ENCODE results near the gene NCS1.

NCS1 gene

GRCh38 chr9:130172161-130172857 is at the start of gene NCS1:
Gene NCS1, plus strand, starts transcription at chr9:130172404. Its CDS starts 260 bp downstream, at chr9:130172664.
- peak; percentile 34 to 35 for DNase-seq

DNA sequence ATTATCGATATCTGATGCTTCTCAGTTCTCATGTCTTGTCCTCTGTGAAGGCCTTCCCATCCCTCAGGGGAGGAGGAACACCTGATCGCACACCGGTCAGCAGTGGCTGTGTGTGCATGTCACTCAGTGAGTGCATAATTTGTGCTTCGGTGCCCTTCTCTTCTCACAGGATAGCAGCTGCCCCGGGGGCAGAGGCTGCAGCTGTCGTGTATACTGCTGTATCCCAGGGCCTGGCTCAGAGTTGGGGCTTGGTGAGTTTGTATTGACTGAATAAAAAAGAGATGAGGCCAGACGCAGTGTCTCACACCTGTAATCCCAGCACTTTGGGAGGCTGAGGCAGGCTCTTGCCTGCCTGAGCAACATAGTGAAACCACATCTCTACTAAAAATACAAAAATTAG is 49.7 kb upstream of the NCS1 start:
- no peak for DNase-seq

- DNase-seq = no peak
These were observed 47.9 kb upstream of the NCS1 start for GRCh38 chr9:130124085-130124860.

GRCh38 chr9:130126721-130127433 is 45.3 kb upstream of the NCS1 start:
- DNase-seq = no peak

DNA sequence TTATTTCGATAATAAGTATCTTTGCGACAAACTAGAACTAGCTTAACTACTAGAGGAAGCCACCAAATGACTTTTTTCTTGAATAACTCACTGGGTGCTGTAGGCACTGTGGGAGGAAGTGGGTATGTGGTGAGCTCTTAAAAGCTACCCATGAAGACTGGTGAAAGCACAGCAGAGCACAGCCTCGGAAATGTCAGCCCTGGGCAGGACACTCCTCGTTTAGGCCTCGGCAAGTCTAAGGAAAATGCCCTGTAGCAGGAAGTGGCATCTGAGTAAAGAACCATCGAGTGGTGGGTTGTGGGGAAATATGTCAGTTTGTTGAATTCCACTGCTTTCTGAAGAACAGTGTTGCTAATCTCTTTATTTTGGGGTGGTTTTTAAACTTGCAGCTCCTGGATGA is 44.0 kb upstream of the NCS1 start:
- peak; percentile 79 to 84 for DNase-seq

DNA sequence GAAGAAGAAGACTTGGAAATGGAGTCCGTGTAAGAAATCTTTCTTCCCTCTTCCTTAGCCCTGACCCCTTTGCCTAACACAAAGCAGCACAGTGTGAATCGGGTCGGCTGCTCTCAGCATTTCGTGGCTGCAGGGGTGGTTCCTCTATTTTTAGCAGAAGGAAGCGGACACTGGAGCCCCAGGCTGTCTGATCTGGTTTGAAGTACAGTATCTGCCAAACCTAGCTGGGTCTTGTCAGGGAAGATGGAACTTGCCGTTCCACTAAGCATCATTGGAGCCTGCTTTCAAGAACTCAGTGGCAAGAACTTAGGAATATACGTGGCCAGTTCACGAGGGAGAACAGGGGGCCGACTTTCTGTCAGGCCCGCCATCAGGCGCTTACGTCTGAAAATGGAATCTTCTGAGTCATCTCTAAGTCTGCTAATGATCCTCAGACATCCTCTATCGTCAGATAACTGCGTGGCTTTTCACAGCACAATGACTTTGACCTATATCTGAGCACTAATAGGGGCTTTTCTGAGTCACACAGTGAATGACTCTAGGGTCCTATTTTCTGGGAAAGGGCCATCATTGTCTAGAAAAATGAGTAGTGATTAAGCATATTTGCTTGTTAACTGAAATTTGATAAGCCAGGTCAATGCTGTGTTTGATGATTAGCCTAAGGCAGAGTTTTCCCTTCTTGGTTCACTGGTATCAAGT is 43.3 kb upstream of the NCS1 start:
- DNase-seq = peak; percentile 71 to 72

- DNase-seq = no peak
These were observed 42.7 kb upstream of the NCS1 start for GRCh38 chr9:130129432-130130061.

DNA sequence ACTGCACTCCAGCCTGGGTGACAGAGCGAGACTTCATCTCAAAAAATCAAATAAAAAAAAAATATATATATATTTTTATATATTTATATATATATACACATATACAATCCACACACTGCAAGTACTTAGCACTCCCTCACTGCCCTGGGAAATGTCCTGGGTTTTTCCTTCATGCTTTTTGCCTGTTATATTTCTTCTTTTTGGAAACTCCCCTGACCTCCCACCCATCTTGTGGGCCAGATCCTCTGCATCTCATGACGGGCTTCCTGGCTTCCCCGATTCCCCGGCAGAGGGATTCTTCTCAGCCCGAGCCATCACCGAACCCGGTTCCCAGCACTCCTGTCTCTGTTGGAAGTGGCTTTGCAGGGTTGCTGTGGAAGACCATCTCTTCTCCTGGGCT is 39.5 kb upstream of the NCS1 start:
- DNase-seq = no peak

DNA sequence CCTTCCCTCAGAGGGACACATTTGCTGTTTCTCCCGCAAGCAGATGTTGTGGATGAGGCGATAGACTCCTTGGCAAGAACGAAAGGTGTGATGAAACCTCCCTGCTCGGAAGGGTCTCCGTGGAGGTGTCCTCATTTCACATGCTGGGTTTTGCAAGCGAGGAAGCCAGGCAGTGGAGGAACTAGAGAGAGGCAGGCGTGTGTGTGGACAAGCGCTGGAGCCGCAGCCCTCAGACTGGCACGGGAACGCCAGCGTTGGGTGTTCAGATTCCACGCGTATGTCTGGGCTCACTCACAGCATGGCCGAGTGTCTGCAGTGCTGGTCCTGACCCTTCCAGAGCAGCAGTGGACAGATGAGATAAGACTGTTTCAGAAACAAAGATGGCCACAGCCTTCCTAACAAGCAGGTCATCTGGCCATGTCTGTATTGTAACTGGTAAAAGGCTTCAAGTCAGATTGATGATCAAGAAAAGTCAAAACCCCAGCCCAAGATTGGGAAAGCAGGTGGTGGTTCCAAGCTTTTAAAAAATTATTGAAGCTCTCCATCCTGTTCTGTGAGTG is 35.0 kb upstream of the NCS1 start:
- DNase-seq = no peak

- DNase-seq = no peak
These were observed 34.5 kb upstream of the NCS1 start for GRCh38 chr9:130137641-130138081.

DNA sequence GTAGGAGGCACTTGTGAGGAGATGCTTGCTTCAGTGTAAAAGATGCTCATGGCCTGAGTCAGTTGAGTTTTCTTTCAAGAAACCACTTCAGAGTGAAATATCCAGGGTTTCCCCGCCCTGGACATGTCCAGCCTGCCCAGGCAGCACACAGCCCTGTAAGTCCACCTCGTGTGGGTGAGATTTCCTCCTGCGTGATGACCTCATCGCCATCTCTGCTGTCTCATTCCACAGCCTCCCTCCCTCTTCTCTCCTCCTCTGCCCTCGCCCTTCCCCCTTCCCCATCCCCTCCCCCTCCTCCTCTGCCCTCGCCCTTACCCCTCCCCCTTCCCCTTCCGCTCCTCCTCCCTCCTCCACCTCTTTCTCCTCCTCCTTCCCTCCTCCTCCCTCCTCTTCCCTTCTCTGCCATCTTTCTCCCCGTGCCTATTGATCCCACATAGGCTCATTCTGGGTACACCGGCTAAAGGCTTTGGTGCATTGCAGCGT is 34.0 kb upstream of the NCS1 start:
- DNase-seq = peak in 1 of 2 donors; percentile 49

- DNase-seq = no peak
These were observed 33.4 kb upstream of the NCS1 start for GRCh38 chr9:130138791-130139190.

DNA sequence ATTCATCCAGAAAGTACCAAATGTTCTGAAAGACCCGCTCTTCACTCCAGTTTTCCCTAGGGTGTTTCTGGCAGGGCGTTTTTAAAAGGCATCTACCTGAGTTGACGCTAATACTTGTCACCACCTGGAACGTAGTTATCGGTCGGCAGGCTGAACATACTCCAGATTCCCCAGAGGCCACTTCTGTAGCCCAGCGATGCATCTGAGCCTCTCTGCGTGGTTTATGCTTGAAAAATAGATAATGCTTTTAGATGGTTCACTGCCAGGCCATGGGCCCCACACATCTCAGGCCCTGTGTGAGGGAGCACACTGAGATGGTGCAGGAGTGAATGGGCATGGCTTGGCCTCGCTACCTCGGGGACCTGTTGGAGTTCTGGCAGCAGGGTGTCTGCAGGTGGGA is 33.0 kb upstream of the NCS1 start:
- no peak for DNase-seq

GRCh38 chr9:130140706-130141105 is 31.5 kb upstream of the NCS1 start:
- DNase-seq = peak in 1 of 2 donors; percentile 30

DNA sequence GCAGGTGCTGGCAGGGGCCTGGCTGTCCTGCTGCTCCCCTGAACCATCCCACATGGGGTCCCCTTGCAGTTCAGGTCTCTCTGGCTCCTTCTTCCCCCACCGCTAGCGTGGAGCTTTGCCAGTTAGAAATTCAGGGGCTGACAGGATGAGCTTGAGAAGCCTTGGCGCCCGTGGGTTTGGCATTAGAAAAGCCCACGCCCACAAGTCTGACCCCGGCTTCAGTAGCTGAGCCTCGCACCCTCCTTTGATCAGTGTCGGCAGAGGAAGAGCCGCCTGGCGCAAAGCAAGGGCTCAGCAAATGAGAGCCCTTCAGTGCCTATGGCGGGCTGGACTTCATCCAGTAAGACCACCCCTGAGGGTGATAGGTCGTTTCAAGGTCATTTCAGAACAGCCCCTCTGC is 30.1 kb upstream of the NCS1 start:
- DNase-seq = no peak

GRCh38 chr9:130142641-130143040 is 29.6 kb upstream of the NCS1 start:
- DNase-seq = no peak

DNA sequence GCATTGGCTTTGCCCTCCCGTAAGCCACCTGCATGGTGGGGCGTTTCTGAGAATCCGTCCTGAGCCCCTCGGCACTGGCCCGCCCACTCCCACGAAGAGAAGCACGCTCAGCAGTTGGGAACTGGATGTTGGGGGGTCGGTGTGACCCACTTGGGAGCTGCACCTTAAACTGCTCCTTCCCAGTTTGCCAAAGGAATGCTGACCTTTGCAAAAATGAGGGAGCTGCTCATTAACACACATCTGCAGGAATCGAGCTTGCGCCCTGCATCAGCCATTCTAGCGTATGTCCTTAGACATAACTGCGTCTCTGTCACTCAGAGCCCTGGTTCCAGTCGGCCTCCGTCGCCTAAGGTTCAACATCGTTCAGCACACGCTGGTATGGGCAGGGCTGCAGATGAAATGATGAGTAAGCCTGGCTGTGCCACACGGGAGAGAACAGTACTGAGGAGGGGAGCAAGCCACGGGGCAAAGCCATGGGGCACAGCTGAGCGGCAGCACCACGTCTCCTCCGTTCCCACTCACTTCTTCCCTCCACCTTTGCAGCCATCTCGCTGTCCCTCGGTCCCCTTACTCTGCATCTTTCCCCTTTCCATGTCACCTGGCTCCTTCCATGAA is 28.8 kb upstream of the NCS1 start:
- DNase-seq = no peak

GRCh38 chr9:130143958-130144366 is 28.2 kb upstream of the NCS1 start:
- no peak for DNase-seq

GRCh38 chr9:130144703-130145102 is 27.5 kb upstream of the NCS1 start:
- no peak for DNase-seq

GRCh38 chr9:130145658-130146057 is 26.5 kb upstream of the NCS1 start:
- DNase-seq = no peak

- no peak for DNase-seq
These were observed 25.0 kb upstream of the NCS1 start for GRCh38 chr9:130147198-130147597.

DNA sequence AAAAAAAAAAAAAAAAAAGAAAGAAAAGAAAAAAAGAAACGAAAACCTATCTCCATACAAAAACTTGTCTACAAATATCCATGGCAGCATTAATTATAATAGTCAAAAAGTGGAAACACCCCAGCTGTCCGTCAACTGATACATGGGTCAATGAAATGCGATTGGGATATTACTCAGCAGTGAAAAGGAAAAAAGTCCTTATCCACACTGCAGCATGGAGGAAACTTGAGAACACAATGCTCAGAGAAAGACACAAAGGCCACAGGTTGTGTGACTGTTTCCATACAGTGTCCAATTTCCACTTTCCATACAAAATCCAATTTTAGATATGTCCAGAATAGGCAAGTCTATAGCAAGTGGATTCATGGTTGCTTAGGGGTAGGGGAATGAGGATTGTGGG is 24.3 kb upstream of the NCS1 start:
- no peak for DNase-seq

All from CD4-positive, alpha-beta T cell treated with Interleukin-4 for 1 hour (primary cell).